SK-N-SH treated with all-trans-retinoic acid at 6 μM for 48 hours (cell line): ENCODE results near the gene PPP1R1B.

ENCODE experiments used
- ATAC-seq: fragments of 200-7000 bp; cut with Tn5 transposase; 3 replicates; pipeline ENCODE4 v1.9.1; 2020; ENCODE audit warnings: mild to moderate bottlenecking, moderate library complexity
- ARNTL ChIP-seq: fragments of 450-650 bp; formaldehyde crosslinking; IDR thresholded peaks from 2 replicates; pipeline ENCODE4 v1.5.0; 2020; ENCODE audit warnings: low read depth, mild to moderate bottlenecking, moderate library complexity, borderline replicate concordance
- BACH2 ChIP-seq: fragments of 250-450 bp; sonication (Bioruptor Pico); IDR thresholded peaks from 2 replicates; pipeline ENCODE4 v1.9.0; 2021; ENCODE audit warnings: mild to moderate bottlenecking, borderline replicate concordance
- CSRNP3 ChIP-seq: fragments of 250-450 bp; sonication (Bioruptor Pico); IDR thresholded peaks from 2 replicates; pipeline ENCODE4 v1.5.1; 2021; ENCODE audit warnings: mild to moderate bottlenecking, moderate library complexity
- ESRRG ChIP-seq: fragments of 250-450 bp; sonication (Bioruptor Pico); IDR thresholded peaks from 2 replicates; pipeline ENCODE4 v1.6.1; 2021; ENCODE audit warnings: mild to moderate bottlenecking
- GLIS3 ChIP-seq: fragments of 250-450 bp; sonication (Bioruptor Pico); IDR thresholded peaks from 2 replicates; pipeline ENCODE4 v1.5.0; 2020; ENCODE audit warnings: mild to moderate bottlenecking, moderate library complexity
- ISL1 ChIP-seq: fragments of 250-450 bp; sonication (Bioruptor Pico); IDR thresholded peaks from 2 replicates; pipeline ENCODE4 v2.1.2; 2022; ENCODE audit warnings: mild to moderate bottlenecking, moderate library complexity
- OSR1 ChIP-seq: fragments of 250-450 bp; sonication (Bioruptor Pico); IDR thresholded peaks from 2 replicates; pipeline ENCODE4 v1.8.0; 2022; ENCODE audit warnings: moderate library complexity, mild to moderate bottlenecking, inconsistent platforms
- POU6F1 ChIP-seq: fragments of 250-450 bp; sonication (Bioruptor Pico); IDR thresholded peaks from 2 replicates; pipeline ENCODE4 v1.8.0; 2021; ENCODE audit warnings: low read depth, mild to moderate bottlenecking, moderate library complexity, borderline replicate concordance
- PPARA ChIP-seq: fragments of 250-450 bp; sonication (Bioruptor Pico); IDR thresholded peaks from 2 replicates; pipeline ENCODE4 v1.5.0; 2020; ENCODE audit warnings: mild to moderate bottlenecking, borderline replicate concordance
- RARB ChIP-seq: fragments of 250-450 bp; sonication (Bioruptor Pico); IDR thresholded peaks from 2 replicates; pipeline ENCODE4 v1.8.0; 2021; ENCODE audit warnings: mild to moderate bottlenecking, moderate library complexity
- SNAI2 ChIP-seq: fragments of 250-450 bp; sonication (Bioruptor Pico); IDR thresholded peaks from 2 replicates; pipeline ENCODE4 v1.5.0; 2020; ENCODE audit warnings: mild to moderate bottlenecking, moderate library complexity
- TCF4 ChIP-seq: fragments of 250-450 bp; sonication (Bioruptor Pico); IDR thresholded peaks from 2 replicates; pipeline ENCODE4 v1.8.0; 2021; ENCODE audit warnings: mild to moderate bottlenecking, moderate library complexity, borderline replicate concordance
- TOX ChIP-seq: fragments of 250-450 bp; sonication (Bioruptor Pico); IDR thresholded peaks from 2 replicates; pipeline ENCODE4 v1.8.0; 2021; ENCODE audit warnings: mild to moderate bottlenecking, moderate library complexity, borderline replicate concordance
- TSHZ2 ChIP-seq: fragments of 250-450 bp; sonication (Bioruptor Pico); IDR thresholded peaks from 2 replicates; pipeline ENCODE4 v1.5.0; 2020; ENCODE audit warnings: mild to moderate bottlenecking, moderate library complexity
- ZFP3 ChIP-seq: fragments of 250-450 bp; sonication (Bioruptor Pico); IDR thresholded peaks from 2 replicates; pipeline ENCODE4 v1.5.0; 2020; ENCODE audit warnings: mild to moderate bottlenecking, moderate library complexity
- ZFP30 ChIP-seq: fragments of 450-650 bp; formaldehyde crosslinking; IDR thresholded peaks from 2 replicates; pipeline ENCODE4 v1.5.0; 2022; ENCODE audit warnings: mild to moderate bottlenecking, moderate library complexity
- ZNF70 ChIP-seq: fragments of 450-650 bp; formaldehyde crosslinking; IDR thresholded peaks from 2 replicates; pipeline ENCODE4 v1.5.0; 2020; ENCODE audit warnings: mild to moderate bottlenecking, moderate library complexity
- ZNF8 ChIP-seq: fragments of 450-650 bp; formaldehyde crosslinking; IDR thresholded peaks from 2 replicates; pipeline ENCODE4 v1.5.0; 2020; ENCODE audit warnings: mild to moderate bottlenecking, moderate library complexity
- TF ChIP-seq, protein P1 (sequence below): fragments of 250-450 bp; sonication (Bioruptor Pico); IDR thresholded peaks from 2 replicates; pipeline ENCODE4 v1.5.1; 2020; ENCODE audit warnings: low read depth, mild to moderate bottlenecking, moderate library complexity

PPP1R1B gene

DNA sequence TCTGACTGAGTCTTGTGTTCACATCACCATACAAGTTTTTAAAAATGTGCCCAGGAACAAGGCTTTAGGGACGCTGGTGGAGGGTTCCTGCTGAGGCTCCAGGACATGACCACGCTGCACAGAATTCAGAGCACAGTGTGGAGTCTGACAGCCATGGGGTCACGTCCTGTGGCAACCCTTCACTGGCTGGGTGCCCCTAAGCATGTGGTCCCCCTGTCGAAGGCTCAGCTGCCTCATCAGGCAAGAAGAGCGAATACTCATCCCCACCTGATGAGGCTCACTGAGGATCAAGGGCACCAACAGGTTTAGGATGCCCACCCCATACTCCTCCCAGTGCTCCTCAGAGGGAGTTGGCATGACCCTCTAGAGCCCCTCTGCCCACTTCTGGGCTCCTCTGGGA lies 47.4 kb downstream of the PPP1R1B start:
- ATAC-seq: no peak
- TF ChIP-seq CSRNP3 (no peak), RARB (CRISPR knock-in tag) (no peak), ZFP30 (CRISPR knock-in tag) (no peak), GLIS3 (CRISPR knock-in tag) (no peak), ZFP3 (CRISPR knock-in tag) (no peak), BACH2 (no peak), ARNTL (CRISPR knock-in tag) (no peak), TCF4 (no peak), ZNF8 (CRISPR knock-in tag) (no peak), ZNF70 (CRISPR knock-in tag) (no peak), TSHZ2 (CRISPR knock-in tag) (no peak), POU6F1 (no peak)
- TF ChIP-seq, protein P1, sequence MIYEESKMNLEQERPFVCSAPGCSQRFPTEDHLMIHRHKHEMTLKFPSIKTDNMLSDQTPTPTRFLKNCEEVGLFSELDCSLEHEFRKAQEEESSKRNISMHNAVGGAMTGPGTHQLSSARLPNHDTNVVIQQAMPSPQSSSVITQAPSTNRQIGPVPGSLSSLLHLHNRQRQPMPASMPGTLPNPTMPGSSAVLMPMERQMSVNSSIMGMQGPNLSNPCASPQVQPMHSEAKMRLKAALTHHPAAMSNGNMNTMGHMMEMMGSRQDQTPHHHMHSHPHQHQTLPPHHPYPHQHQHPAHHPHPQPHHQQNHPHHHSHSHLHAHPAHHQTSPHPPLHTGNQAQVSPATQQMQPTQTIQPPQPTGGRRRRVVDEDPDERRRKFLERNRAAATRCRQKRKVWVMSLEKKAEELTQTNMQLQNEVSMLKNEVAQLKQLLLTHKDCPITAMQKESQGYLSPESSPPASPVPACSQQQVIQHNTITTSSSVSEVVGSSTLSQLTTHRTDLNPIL (CRISPR knock-in tag): no peak

GRCh38 chr17:39674702-39675389 lies 48.1 kb downstream of the PPP1R1B start:
- TF ChIP-seq ZFP3 (CRISPR knock-in tag) (no peak), ZFP30 (CRISPR knock-in tag) (no peak), ZNF8 (CRISPR knock-in tag) (no peak), SNAI2 (CRISPR knock-in tag) (no peak), ISL1 (CRISPR knock-in tag) (no peak), ZNF70 (CRISPR knock-in tag) (no peak), POU6F1 (no peak), GLIS3 (CRISPR knock-in tag) (no peak), ESRRG (CRISPR knock-in tag) (no peak), CSRNP3 (no peak), TOX (no peak), PPARA (CRISPR knock-in tag) (no peak), BACH2 (no peak), OSR1 (CRISPR knock-in tag) (no peak)
- ATAC-seq: no peak
